ENCODE results near the gene PCBP4.

Gene PCBP4

DNA sequence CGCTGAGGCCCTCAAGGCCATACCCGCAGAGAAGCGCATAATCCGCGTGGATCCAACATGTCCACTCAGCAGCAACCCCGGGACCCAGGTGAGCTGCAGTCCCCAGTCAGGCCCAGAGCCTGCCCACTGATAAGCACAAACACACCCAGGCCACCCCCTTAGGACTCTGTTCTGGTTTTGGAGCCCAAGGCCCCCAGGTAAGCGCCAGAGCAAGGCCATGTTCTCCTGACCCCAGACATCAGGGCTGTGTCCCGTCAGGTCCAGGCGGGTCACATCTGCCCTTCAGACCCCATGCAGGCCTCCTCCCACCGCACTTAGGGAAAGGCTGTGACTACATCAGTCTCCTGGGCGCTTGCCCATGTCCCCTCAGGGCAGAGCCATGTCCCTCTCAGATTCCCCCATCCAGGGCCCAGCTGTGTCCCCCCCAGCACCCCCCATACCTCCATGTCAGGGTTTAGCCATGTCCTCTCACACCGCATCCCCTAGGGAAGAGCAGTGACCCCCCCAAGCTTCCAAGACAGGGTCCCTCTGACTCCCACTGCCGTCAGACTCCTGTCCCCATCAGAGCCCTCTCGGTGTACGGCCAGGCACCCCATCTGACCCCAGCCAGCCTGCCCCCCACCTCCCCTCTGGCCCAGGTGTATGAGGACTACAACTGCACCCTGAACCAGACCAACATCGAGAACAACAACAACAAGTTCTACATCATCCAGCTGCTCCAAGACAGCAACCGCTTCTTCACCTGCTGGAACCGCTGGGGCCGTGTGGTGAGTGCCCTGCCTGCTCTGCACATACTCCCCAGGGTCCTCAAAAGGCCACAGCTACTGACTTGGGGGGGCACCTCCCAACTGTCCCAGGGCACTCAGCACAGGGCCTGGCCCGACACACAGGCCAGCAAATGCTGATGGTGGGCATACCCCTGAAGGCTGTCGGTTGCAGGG lies 23.5 kb downstream of the PCBP4 start:
- no peak for TF ChIP-seq CTCF (IDR thresholded peaks at IDR 0.05; ENCODE audit: control insufficient read depth, extremely low read depth, insufficient read depth)
- no peak for DNase-seq (ENCODE audit: low read depth)
- peak overlapping the region; percentile 50; the same call in 1 of the 2 replicates for H3K4me3 ChIP-seq (ENCODE audit: low read depth, low read length)

DNA sequence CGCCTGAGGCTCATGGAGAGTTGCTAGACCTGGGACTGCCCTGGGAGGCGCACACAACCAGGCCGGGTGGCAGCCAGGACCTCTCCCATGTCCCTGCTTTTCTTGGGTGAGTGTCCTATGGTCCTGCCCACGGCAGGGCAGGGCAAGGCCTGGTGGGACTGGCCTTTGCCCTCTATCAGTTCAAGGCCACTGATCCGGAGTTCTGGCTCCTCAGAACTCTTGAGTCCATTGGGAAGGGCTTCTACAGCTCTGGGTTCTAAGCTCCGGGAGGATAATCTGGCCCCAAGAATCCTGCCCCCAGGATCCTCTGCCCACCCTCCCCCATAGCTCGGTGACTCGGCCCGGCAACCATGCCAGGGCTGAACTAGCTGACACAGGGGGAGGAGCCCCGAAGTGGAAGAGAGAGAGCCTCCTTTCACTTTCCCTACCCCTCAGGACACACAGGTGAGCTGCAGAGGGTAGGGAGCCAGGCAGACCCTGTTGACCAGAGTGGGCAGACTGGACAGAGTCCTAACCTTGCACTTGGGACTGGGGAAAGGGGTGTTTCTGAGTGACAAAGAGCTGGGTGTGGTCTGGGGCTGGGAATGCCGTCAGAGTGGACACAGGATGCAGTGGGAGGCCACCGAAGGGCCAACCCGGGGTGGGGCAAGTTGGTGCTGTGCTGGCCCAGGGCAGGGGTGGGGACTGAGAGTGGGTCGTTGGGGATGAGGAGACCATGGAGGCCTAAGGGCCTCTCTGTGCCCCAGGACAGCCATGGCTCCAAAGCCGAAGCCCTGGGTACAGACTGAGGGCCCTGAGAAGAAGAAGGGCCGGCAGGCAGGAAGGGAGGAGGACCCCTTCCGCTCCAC lies 24.4 kb downstream of the PCBP4 start:
- H3K4me3 ChIP-seq (ENCODE audit: low read depth, low read length), result peak overlapping the region; percentile 50
- TF ChIP-seq CTCF (IDR thresholded peaks at IDR 0.05; ENCODE audit: control insufficient read depth, extremely low read depth, insufficient read depth), result no peak
- no peak for DNase-seq (ENCODE audit: low read depth)

DNA sequence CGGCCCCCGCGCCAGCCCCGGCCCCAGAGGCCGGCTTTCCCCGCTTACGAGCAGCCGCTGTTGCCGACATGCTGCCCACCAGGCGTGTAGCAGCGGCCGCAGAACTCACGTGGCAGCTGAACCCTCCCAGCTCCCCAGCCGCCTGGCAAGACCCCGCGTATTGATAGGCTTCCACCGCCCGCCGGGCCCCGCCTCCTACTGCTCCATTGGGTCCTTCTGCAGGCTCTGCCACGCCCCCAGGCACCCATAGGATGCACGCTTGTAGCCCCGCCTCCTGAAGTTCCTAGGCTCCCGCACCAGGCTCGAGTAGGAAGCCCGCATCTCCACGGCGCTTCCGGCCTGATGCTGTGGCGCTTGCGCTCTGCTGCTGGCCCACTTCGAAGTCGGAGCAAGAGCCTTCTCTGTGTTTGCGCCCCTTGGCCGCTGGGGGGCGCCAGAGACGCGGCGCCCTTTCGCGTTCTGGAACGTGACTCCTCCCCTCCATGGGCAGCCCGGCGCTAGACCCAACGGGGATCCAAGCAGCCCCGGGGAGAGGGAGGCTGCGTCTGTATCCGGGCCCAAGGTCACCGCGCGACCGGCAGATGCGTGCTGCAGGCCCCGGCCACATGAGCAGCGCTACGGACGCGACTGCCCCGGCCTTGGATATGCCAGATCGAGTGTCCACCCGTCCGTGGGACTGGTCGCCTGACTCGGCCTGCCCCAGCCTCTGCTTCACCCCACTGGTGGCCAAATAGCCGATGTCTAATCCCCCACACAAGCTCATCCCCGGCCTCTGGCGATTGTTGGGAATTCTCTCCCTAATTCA lies 25.3 kb downstream of the PCBP4 start, which contains the start of the genes PARP3 and RRP9:
TSS of gene PARP3 (plus strand) at position 566 of the 805 bp plus-strand sequence. CDS start 993 bp downstream, outside the sequence.
TSS of gene RRP9 (minus strand) at position 107 of the 805 bp plus-strand sequence. CDS start at position 70, 37 bp downstream.
- H3K4me3 ChIP-seq (ENCODE audit: low read depth, low read length), result peak within 1 kb of the TSS; percentile 99
- TF ChIP-seq CTCF (IDR thresholded peaks at IDR 0.05; ENCODE audit: control insufficient read depth, extremely low read depth, insufficient read depth), result peak; percentile 98
- DNase-seq (ENCODE audit: low read depth), result peak; percentile 99

GRCh38 chr3:51941463-51941797 lies 25.8 kb downstream of the PCBP4 start:
- H3K4me3 ChIP-seq (ENCODE audit: low read depth, low read length), result peak overlapping the region; percentile 99
- DNase-seq (ENCODE audit: low read depth), result no peak
- no peak for TF ChIP-seq CTCF (IDR thresholded peaks at IDR 0.05; ENCODE audit: control insufficient read depth, extremely low read depth, insufficient read depth)

GRCh38 chr3:51940648-51941462 lies 26.4 kb downstream of the PCBP4 start:
- no peak for TF ChIP-seq CTCF (IDR thresholded peaks at IDR 0.05; ENCODE audit: control insufficient read depth, extremely low read depth, insufficient read depth)
- DNase-seq (ENCODE audit: low read depth), result no peak

More at GRCh38 chr3:51940648-51941462, 26.4 kb downstream of the PCBP4 start:
- peak overlapping the region; percentile 99 for H3K4me3 ChIP-seq (ENCODE audit: low read depth, low read length)
